ENCODE measurements around the gene TIMM50.
"Not testable (repeated sequence)": the region's sequence is repeated elsewhere in the genome, so short reads cannot be mapped to it uniquely, and the experiment has no call there.

The TIMM50 gene

DNA sequence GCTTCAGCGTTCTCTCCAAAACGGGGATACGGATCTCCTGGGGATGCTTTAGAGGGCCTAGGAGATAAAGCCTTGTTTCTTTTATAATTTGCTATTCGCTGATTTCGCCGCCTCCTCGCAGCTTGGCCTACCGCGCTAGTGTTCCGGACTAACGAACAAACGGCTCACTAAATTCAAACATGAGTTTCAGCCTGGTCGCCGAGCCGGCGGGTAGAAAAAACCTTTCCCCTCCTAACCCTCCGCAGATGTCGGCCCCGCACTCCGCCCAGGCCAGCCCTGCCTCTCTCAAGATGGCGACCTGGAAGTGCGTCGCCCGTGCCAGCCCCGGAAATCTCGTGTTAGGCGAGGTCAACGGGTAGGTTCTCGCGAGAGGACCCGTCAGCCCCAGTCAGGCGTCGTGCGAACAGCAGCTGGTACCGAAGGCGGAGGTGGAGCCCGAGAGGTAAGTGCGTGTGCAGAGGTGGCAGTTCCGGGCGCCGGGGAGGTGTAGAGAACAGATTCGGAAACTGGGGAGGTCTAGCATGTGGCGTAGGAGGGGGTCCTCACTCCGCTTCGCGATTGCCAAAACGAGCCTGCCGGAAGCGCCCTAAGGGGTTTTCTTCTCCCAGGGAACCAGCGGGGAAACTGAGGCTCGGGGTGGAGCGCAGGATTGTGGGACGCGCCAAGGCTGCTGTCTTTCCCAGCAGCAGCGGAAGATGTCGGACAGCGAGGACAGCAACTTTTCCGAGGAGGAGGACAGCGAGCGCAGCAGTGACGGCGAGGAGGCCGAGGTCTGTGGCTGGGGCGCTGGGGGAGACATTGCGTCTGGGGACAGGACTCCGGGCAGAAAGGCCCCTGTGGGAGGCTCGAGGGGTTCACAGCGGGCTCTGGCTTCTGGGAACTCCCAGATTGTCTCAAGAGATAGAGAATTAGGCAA is 35.2 kb upstream of the TIMM50 start, which contains the start of gene SUPT5H:
TSS of gene SUPT5H (plus strand) at position 387 of the 916 bp plus-strand sequence. CDS start at position 696, 309 bp downstream.
- no peak within 1 kb of the TSS for H3K27ac ChIP-seq (ENCODE audit: low read length)
- H3K9me3 ChIP-seq (ENCODE audit: control insufficient read depth, insufficient read depth, low read length), result no peaks in the 10 kb centered on the region
- no peaks in the 10 kb centered on the region for H3K27me3 ChIP-seq (ENCODE audit: control insufficient read depth, insufficient read depth, low read length)
- no CpG with 5 or more reads among the region's 68 CpGs for WGBS (ENCODE audit: insufficient coverage, insufficient read length)
- 0 out of 2 replicates have a peak, but pooled peaks cover 7% of the 10 kb centered on the region for H3K36me3 ChIP-seq (ENCODE audit: control insufficient read depth, insufficient read depth, low read length)
- peak; percentile 97 for DNase-seq (ENCODE audit: low read depth, low spot score)
- H3K4me3 ChIP-seq (ENCODE audit: low read length), result peak within 1 kb of the TSS; percentile 49
- 0 out of 2 replicates have a peak, but pooled peaks cover 1% of the 10 kb centered on the region for H3K4me1 ChIP-seq (ENCODE audit: control insufficient read depth, insufficient read depth, low read length)

DNA sequence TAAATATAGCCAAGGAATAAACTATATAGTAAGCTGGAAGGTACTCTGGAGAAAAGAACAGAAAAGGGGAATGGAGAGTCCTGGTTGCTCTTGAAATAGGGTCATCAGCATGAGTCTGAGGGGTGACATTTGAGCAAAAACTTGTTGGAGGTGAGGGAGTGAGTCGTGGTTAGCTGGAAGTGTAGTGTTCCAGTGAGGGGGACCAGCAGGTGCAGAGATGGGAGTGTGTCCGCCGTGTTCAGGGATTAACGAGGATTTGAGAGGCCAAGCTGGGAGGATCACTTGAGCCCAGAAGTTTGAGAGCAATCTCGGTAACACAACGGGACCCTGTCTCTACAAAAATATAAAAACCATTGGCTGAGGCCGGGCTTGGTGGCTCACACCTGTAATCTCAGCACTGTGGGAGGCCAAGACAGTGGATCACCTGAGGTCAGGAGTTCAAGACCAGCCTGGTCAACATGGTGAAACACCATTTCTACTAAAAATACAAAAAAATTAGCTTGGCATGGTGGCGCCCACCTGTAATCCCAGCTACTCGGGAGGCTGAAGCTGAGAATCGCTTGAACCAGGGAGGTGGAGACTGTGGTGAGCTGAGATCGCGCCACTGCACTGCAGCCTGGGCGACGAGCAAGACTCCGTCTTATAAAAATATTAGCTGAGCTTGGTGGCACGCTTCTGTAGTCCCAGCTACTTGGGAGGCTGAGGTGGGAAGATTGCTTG is 34.1 kb upstream of the TIMM50 start:
- no peaks in the 10 kb centered on the region for H3K27me3 ChIP-seq (ENCODE audit: control insufficient read depth, insufficient read depth, low read length)
- no peaks in the 10 kb centered on the region for H3K9me3 ChIP-seq (ENCODE audit: control insufficient read depth, insufficient read depth, low read length)
- no CpG with 5 or more reads among the region's 16 CpGs for WGBS (ENCODE audit: insufficient coverage, insufficient read length)
- no peak overlapping the region for H3K27ac ChIP-seq (ENCODE audit: low read length)
- no peak overlapping the region; the same call in 1 of the 2 replicates for H3K4me3 ChIP-seq (ENCODE audit: low read length)
- 0 out of 2 replicates have a peak, but pooled peaks cover 1% of the 10 kb centered on the region for H3K4me1 ChIP-seq (ENCODE audit: control insufficient read depth, insufficient read depth, low read length)
- DNase-seq (ENCODE audit: low read depth, low spot score), result no peak
- H3K36me3 ChIP-seq (ENCODE audit: control insufficient read depth, insufficient read depth, low read length), result 0 out of 2 replicates have a peak, but pooled peaks cover 7% of the 10 kb centered on the region

GRCh38 chr19:39448271-39448670 is 32.4 kb upstream of the TIMM50 start:
- 0 out of 2 replicates have a peak, but pooled peaks cover 1% of the 10 kb centered on the region for H3K4me1 ChIP-seq (ENCODE audit: control insufficient read depth, insufficient read depth, low read length)
- no peak overlapping the region for H3K27ac ChIP-seq (ENCODE audit: low read length)
- 0 out of 2 replicates have a peak, but pooled peaks cover 10% of the 10 kb centered on the region for H3K36me3 ChIP-seq (ENCODE audit: control insufficient read depth, insufficient read depth, low read length)
- H3K27me3 ChIP-seq (ENCODE audit: control insufficient read depth, insufficient read depth, low read length), result no peaks in the 10 kb centered on the region
- no peak overlapping the region for H3K4me3 ChIP-seq (ENCODE audit: low read length)
- WGBS (ENCODE audit: insufficient coverage, insufficient read length), result no CpG with 5 or more reads among the region's 3 CpGs
- no peaks in the 10 kb centered on the region for H3K9me3 ChIP-seq (ENCODE audit: control insufficient read depth, insufficient read depth, low read length)
- DNase-seq (ENCODE audit: low read depth, low spot score), result no peak

DNA sequence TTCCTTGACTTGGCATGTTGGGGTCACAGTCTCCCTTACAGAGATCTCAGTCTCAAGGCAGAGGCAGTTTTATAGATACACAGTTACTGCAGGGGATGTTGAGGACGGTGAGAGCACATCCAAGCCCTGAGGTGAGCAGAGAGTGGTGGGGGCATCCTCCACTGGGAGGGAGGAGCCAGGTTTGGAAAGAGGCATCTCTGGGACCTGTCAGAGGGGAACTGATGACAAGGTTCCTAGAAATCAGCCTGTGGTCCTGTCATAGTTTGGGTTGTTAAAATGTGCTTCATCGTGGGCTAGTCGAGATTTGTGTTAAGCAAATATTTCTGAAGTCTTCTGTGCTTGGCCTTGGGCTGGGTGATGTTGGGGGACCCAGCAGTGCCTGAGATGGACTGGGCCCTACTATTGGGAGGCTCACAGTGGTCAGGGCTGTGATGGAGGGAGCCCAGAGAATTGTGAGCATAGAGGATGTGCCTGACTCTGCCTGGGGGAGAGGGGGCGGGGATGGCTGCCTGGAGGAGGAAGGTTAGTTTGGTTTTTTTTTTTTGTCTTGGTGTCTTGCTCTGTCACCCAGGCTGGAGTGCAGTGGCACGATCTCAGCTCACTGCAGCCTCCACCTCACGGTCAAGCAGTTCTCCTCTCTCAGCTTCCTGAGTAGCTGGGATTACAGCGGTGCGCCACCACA is 31.4 kb upstream of the TIMM50 start:
- WGBS (ENCODE audit: insufficient coverage, insufficient read length), result no CpG with 5 or more reads among the region's 8 CpGs
- no peak for DNase-seq (ENCODE audit: low read depth, low spot score)
- no peak overlapping the region for H3K27ac ChIP-seq (ENCODE audit: low read length)
- 0 out of 2 replicates have a peak, but pooled peaks cover 1% of the 10 kb centered on the region for H3K4me1 ChIP-seq (ENCODE audit: control insufficient read depth, insufficient read depth, low read length)
- H3K9me3 ChIP-seq (ENCODE audit: control insufficient read depth, insufficient read depth, low read length), result no peaks in the 10 kb centered on the region
- 0 out of 2 replicates have a peak, but pooled peaks cover 10% of the 10 kb centered on the region for H3K36me3 ChIP-seq (ENCODE audit: control insufficient read depth, insufficient read depth, low read length)
- no peaks in the 10 kb centered on the region for H3K27me3 ChIP-seq (ENCODE audit: control insufficient read depth, insufficient read depth, low read length)
- H3K4me3 ChIP-seq (ENCODE audit: low read length), result no peak overlapping the region

DNA sequence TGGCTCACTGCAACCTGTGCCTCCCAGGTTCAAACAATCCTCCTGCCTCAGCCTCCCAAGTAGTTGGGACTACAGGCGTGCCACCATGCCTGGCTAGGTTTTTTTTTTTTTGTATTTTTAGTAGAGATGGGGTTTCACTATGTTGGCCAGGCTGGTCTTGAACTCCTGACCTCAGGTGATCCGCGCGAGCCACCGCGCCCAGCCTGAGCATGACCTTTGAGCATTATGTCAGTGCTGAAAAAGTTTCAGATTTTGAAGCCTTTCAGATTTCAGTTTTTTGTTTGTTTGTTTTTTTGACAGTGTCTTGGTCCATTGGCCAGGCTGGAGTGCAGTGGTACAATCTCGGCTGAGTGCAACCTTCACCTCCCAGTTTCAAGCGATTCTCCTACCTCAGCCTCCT is 29.4 kb upstream of the TIMM50 start:
- H3K4me3 ChIP-seq (ENCODE audit: low read length); H3K4me1 ChIP-seq (ENCODE audit: control insufficient read depth, insufficient read depth, low read length); H3K27me3 ChIP-seq (ENCODE audit: control insufficient read depth, insufficient read depth, low read length); H3K9me3 ChIP-seq (ENCODE audit: control insufficient read depth, insufficient read depth, low read length); H3K27ac ChIP-seq (ENCODE audit: low read length); DNase-seq (ENCODE audit: low read depth, low spot score): not testable (repeated sequence)
- WGBS (ENCODE audit: insufficient coverage, insufficient read length), result no CpG with 5 or more reads among the region's 8 CpGs
- 0 out of 2 replicates have a peak, but pooled peaks cover 10% of the 10 kb centered on the region for H3K36me3 ChIP-seq (ENCODE audit: control insufficient read depth, insufficient read depth, low read length)

DNA sequence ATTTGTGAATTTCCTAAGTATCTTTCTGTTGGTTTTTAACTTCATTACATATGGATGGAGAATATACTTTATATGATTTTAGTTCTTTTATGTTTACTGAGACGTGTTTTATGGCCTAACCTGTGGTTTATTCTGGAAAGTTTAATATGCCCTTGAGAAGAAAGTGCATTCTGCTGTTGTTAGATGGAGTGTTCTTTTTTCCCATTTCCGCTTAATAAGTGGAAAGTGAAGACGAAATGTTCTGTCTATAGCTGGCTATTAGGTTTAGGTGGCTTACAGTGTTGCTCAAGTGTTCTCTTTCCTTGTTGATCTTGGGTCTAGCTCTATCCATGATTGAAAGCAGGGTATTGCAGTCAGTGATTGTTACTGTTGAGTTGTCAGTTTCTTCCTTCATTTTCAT is 17.2 kb upstream of the TIMM50 start:
- Histone ChIP-seq H3K4me1 (ENCODE audit: control insufficient read depth, insufficient read depth, low read length) (no peaks in the 10 kb centered on the region), H3K36me3 (ENCODE audit: control insufficient read depth, insufficient read depth, low read length) (peaks cover 44% of the 10 kb centered on the region), H3K4me3 (ENCODE audit: low read length) (no peak overlapping the region), H3K27ac (ENCODE audit: low read length) (no peak overlapping the region), H3K27me3 (ENCODE audit: control insufficient read depth, insufficient read depth, low read length) (no peaks in the 10 kb centered on the region), H3K9me3 (ENCODE audit: control insufficient read depth, insufficient read depth, low read length) (no peaks in the 10 kb centered on the region)
- no peak for DNase-seq (ENCODE audit: low read depth, low spot score)
- no CpG with 5 or more reads among the region's 3 CpGs for WGBS (ENCODE audit: insufficient coverage, insufficient read length)

DNA sequence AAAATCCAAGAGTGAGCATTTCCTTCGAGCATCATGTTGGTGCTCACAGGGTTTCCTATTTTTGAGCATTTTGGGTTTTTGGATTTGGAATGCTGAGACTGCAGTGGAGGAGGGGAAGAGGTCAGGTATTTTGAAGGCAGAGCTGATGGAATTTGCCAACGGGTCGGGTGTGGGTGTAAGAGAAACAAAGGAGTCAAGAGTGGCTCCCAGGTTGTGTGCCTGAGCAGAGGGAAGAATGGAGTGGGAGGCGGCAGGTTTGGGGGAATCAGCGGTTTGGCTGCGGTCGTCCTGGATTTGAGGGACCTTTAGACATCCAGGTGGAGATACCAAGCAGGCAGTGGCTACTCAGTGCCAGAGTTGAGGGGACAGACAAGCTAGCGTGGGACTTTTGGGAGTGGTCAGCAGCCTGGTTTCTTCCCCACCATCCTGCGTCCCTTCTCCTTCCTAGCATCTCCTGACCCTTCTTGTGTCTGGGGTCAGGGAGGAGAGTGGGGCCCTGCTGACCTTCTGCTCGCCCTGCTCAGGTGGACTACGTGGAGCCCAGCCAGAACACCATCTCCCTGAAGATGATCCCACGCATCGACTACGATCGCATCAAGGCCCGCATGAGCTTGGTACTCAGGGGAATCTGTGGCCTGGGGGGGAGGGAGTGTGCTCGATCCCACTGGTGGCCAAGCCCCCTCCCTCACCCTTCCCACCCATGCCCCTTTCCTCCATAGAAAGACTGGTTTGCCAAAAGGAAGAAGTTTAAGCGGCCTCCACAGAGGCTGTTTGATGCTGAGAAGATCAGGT is 14.5 kb upstream of the TIMM50 start:
- Histone ChIP-seq H3K36me3 (ENCODE audit: control insufficient read depth, insufficient read depth, low read length) (peaks cover 56% of the 10 kb centered on the region), H3K27ac (ENCODE audit: low read length) (no peak overlapping the region), H3K4me1 (ENCODE audit: control insufficient read depth, insufficient read depth, low read length) (no peaks in the 10 kb centered on the region), H3K27me3 (ENCODE audit: control insufficient read depth, insufficient read depth, low read length) (no peaks in the 10 kb centered on the region), H3K9me3 (ENCODE audit: control insufficient read depth, insufficient read depth, low read length) (no peaks in the 10 kb centered on the region), H3K4me3 (ENCODE audit: low read length) (no peak overlapping the region)
- no CpG with 5 or more reads among the region's 18 CpGs for WGBS (ENCODE audit: insufficient coverage, insufficient read length)
- no peak for DNase-seq (ENCODE audit: low read depth, low spot score)

- Histone ChIP-seq H3K4me1 (ENCODE audit: control insufficient read depth, insufficient read depth, low read length) (no peaks in the 10 kb centered on the region), H3K27me3 (ENCODE audit: control insufficient read depth, insufficient read depth, low read length) (no peaks in the 10 kb centered on the region), H3K36me3 (ENCODE audit: control insufficient read depth, insufficient read depth, low read length) (peaks cover 71% of the 10 kb centered on the region), H3K27ac (ENCODE audit: low read length) (no peak overlapping the region), H3K9me3 (ENCODE audit: control insufficient read depth, insufficient read depth, low read length) (no peaks in the 10 kb centered on the region), H3K4me3 (ENCODE audit: low read length) (no peak overlapping the region)
- WGBS (ENCODE audit: insufficient coverage, insufficient read length), result no CpG with 5 or more reads among the region's 7 CpGs
- DNase-seq (ENCODE audit: low read depth, low spot score), result no peak
Observed at GRCh38 chr19:39467941-39468340, 12.7 kb upstream of the TIMM50 start.

DNA sequence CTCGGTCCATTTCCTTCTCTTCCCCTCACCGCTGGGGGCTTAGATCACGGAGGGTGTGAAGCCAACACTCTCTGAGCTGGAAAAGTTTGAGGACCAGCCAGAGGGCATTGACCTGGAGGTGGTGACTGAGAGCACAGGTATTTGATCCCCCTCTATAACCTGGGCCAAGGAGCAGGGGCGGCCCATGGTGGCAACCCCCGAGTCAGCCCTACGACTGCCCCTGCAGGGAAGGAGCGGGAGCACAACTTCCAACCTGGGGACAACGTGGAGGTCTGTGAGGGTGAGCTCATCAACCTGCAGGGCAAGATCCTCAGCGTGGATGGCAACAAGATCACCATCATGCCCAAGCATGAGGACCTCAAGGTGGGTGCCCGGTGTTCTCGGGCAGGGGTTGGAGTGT is 11.6 kb upstream of the TIMM50 start:
- Histone ChIP-seq H3K27me3 (ENCODE audit: control insufficient read depth, insufficient read depth, low read length) (no peaks in the 10 kb centered on the region), H3K9me3 (ENCODE audit: control insufficient read depth, insufficient read depth, low read length) (no peaks in the 10 kb centered on the region), H3K36me3 (ENCODE audit: control insufficient read depth, insufficient read depth, low read length) (peaks cover 77% of the 10 kb centered on the region), H3K4me3 (ENCODE audit: low read length) (no peak overlapping the region), H3K4me1 (ENCODE audit: control insufficient read depth, insufficient read depth, low read length) (no peaks in the 10 kb centered on the region), H3K27ac (ENCODE audit: low read length) (no peak overlapping the region)
- DNase-seq (ENCODE audit: low read depth, low spot score), result no peak
- no CpG with 5 or more reads among the region's 11 CpGs for WGBS (ENCODE audit: insufficient coverage, insufficient read length)
